Type B pancreatic cell (in vitro differentiated cells): Measurements from ENCODE around the gene COA1. TPM values are rescaled to one million over a fixed set of nuclear protein-coding genes. Genes with fewer than 3 reads are reported as not detected.
"Not testable (repeated sequence)": the region's sequence is repeated elsewhere in the genome, so short reads cannot be mapped to it uniquely, and the experiment has no call there.

Experiments
- DNase-seq: peaks from one replicate; pipeline ENCODE4 v3.0.0; 2021; ENCODE audit warnings: mixed read lengths; ENCODE audit not compliant: unreplicated experiment; ENCODE audit errors: extremely low spot score
- H3K27ac Mint-ChIP-seq: 2 replicates; pipeline ENCODE4 v1.8.0; 2021; ENCODE audit warnings: mild to moderate bottlenecking, mixed read lengths
- H3K27me3 Mint-ChIP-seq: 2 replicates; pipeline ENCODE4 v1.8.0; 2021; ENCODE audit warnings: mixed read lengths
- H3K36me3 Mint-ChIP-seq: 2 replicates; pipeline ENCODE4 v1.8.0; 2021; ENCODE audit warnings: mixed read lengths
- H3K4me1 Mint-ChIP-seq: one replicate; pipeline ENCODE4 v1.8.0; 2021; ENCODE audit warnings: mixed read lengths; ENCODE audit not compliant: unreplicated experiment
- H3K4me3 Mint-ChIP-seq: 2 replicates; pipeline ENCODE4 v1.8.0; 2021; ENCODE audit warnings: mild to moderate bottlenecking, mixed read lengths
- H3K9me3 Mint-ChIP-seq: 2 replicates; pipeline ENCODE4 v1.8.0; 2021; ENCODE audit warnings: mixed read lengths
- CTCF ChIP-seq: fragments of 200-600 bp; sonication (generic); conservative IDR thresholded peaks from 2 replicates; pipeline ENCODE4 v1.5.0; 2021; ENCODE audit warnings: antibody characterized with exemption, mild to moderate bottlenecking
- total RNA-seq: library from RNA; stranded (reverse); gene quantifications from 2 replicates; pipeline ENCODE4 v1.2.1, GENCODE V29; 2021; ENCODE audit warnings: low replicate concordance

Gene COA1
- total RNA-seq, 1 donor from 2014 or later = 75.3 TPM

DNA sequence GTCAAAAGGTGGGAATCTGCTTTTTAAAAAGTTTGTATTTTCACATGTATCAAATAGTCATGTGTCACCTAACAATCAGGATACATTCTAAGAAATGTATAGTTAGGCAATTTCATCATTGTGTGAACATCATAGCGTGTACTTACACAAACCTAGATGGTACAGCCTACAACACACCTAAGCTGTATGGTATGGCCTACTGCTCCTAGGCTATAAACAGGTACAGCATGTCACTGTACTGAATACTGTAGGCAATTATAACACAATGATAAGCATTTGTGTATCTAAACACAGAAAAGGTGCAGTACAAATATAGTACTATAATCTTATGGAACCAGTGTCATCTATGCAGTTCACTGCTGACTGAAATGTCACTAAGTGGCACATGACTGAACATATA is 17.8 kb downstream of the COA1 start:
- Mint-ChIP-seq H3K27me3 (no peaks in the 10 kb centered on the region), H3K9me3 (peaks cover 6% of the 10 kb centered on the region), H3K36me3 (peaks cover 42% of the 10 kb centered on the region), H3K4me3 (no peak overlapping the region), H3K27ac (no peak overlapping the region), H3K4me1 (peaks cover 14% of the 10 kb centered on the region)
- no peak for TF ChIP-seq CTCF
- DNase-seq = no peak

GRCh38 chr7:43708055-43708454 is 21.3 kb downstream of the COA1 start:
- not testable (repeated sequence) for DNase-seq, H3K27me3 Mint-ChIP-seq, H3K27ac Mint-ChIP-seq, H3K4me3 Mint-ChIP-seq
- peaks cover 14% of the 10 kb centered on the region for H3K4me1 Mint-ChIP-seq
- H3K36me3 Mint-ChIP-seq = peaks cover 52% of the 10 kb centered on the region
- H3K9me3 Mint-ChIP-seq = peaks cover 18% of the 10 kb centered on the region

- H3K27ac Mint-ChIP-seq = no peak overlapping the region
- H3K27me3 Mint-ChIP-seq = no peaks in the 10 kb centered on the region
- no peak for DNase-seq
- no peaks in the 10 kb centered on the region for H3K4me1 Mint-ChIP-seq
- H3K9me3 Mint-ChIP-seq = peaks cover 15% of the 10 kb centered on the region
- peaks cover 37% of the 10 kb centered on the region for H3K36me3 Mint-ChIP-seq
- no peak overlapping the region for H3K4me3 Mint-ChIP-seq
- TF ChIP-seq CTCF = no peak
Measured at GRCh38 chr7:43703573-43703972, 25.8 kb downstream of the COA1 start.

DNA sequence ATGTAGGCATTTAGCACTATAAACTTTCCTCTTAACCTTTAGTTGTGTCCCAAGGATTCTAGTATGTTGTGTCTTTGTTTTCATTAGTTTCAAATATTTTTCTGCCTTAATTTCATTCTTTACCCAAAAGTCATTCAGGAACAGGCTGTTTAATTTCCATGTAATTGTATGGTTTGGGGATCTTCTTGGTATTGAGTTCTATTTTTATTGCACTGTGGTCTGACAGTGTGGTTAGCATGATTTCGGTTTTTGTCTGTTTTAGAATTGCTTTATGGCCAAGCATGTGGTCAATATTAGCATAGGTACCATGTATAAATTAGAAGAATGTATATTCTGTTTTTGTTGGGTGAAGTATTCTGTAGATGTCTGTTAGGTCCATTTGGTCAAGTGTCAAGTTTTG is 26.3 kb downstream of the COA1 start:
- Mint-ChIP-seq H3K4me3 (no peak overlapping the region), H3K27me3 (no peaks in the 10 kb centered on the region), H3K27ac (no peak overlapping the region), H3K9me3 (peaks cover 12% of the 10 kb centered on the region), H3K36me3 (peaks cover 32% of the 10 kb centered on the region), H3K4me1 (no peaks in the 10 kb centered on the region)
- DNase-seq = no peak
- TF ChIP-seq CTCF = no peak

DNA sequence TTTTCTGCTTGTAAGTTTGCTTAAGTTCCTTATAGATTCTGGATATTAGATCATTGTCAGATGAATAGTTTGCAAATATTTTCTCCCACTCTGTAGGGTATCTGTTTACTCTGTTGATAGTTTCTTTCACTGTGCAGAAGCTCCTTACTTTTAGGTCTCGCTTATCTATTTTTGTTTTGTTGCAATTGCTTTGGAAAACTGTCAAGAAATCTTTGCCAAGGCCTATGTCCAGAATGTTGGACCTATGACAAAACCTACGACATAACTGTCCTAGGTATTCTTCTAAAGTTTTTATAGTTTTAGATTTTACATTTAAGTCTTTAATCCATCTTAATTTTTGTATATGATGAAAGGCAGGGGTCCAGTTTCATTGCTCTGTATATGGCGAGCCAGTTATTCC is 27.4 kb downstream of the COA1 start:
- no peak for TF ChIP-seq CTCF
- peaks cover 12% of the 10 kb centered on the region for H3K9me3 Mint-ChIP-seq
- H3K4me3 Mint-ChIP-seq = no peak overlapping the region
- H3K36me3 Mint-ChIP-seq = peaks cover 26% of the 10 kb centered on the region
- no peak for DNase-seq
- no peaks in the 10 kb centered on the region for H3K4me1 Mint-ChIP-seq
- no peak overlapping the region for H3K27ac Mint-ChIP-seq
- H3K27me3 Mint-ChIP-seq = no peaks in the 10 kb centered on the region

GRCh38 chr7:43701500-43701854 is 27.8 kb downstream of the COA1 start:
- DNase-seq = no peak
- TF ChIP-seq CTCF = no peak
- H3K27ac Mint-ChIP-seq = no peak overlapping the region
- no peaks in the 10 kb centered on the region for H3K27me3 Mint-ChIP-seq
- H3K4me3 Mint-ChIP-seq = no peak overlapping the region
- peaks cover 26% of the 10 kb centered on the region for H3K36me3 Mint-ChIP-seq
- no peaks in the 10 kb centered on the region for H3K4me1 Mint-ChIP-seq
- H3K9me3 Mint-ChIP-seq = peaks cover 12% of the 10 kb centered on the region
